Caco-2 (cell line): ENCODE data around the gene MEGF8. TPM values are rescaled to one million over a fixed set of nuclear protein-coding genes. Genes with fewer than 3 reads are reported as not detected.

ENCODE experiments used
- BruUV-seq: library from RNA; stranded (reverse); fragments of 400-500 nt; replicated peaks from 2 replicates; lab custom pipeline; 2021; lab: Mats Ljungman, UMichigan
- CTCF ChIA-PET: fragments of 300-600 bp; sonication (Branson Sonifier 250); formaldehyde crosslinking; loops from one replicate; lab custom pipeline; 2022; ENCODE audit warnings: antibody characterized with exemption; lab: Charles Lee
- POLR2A ChIA-PET: fragments of 300-600 bp; sonication (Branson Sonifier 250); formaldehyde crosslinking; loops from one replicate; lab custom pipeline; 2022; ENCODE audit warnings: antibody characterized with exemption; lab: Charles Lee
- DNase-seq, 2 experiments: peaks; one replicate each; pipeline versions ENCODE4 v3.0.0 to v3.0.0-alpha.2; 2020 to 2022
- H3K27me3 ChIP-seq: replicated peaks from 2 replicates; pipeline ENCODE4 v1.6.0; 2011; ENCODE audit warnings: low read length; ENCODE audit not compliant: control insufficient read depth, insufficient read depth
- H3K36me3 ChIP-seq: 2 replicates; pipeline ENCODE4 v1.5.1; 2011; ENCODE audit warnings: low read length; ENCODE audit not compliant: control insufficient read depth, insufficient read depth
- H3K4me1 ChIP-seq: fragments of 250-450 bp; sonication (Bioruptor Pico); 2 replicates; pipeline ENCODE4 v1.5.1; 2020; ENCODE audit warnings: mild to moderate bottlenecking
- H3K4me3 ChIP-seq: 2 replicates; pipeline ENCODE4 v1.5.1; 2011; ENCODE audit warnings: low read depth, mild to moderate bottlenecking, control low read depth, low read length
- H3K9me3 ChIP-seq: fragments of 250-450 bp; sonication (Bioruptor Pico); 2 replicates; pipeline ENCODE4 v1.5.1; 2020; ENCODE audit warnings: mild to moderate bottlenecking, moderate library complexity
- H3K27ac Mint-ChIP-seq: one replicate; pipeline ENCODE4 v1.8.0; 2022; ENCODE audit warnings: mixed read lengths; ENCODE audit not compliant: unreplicated experiment
- H3K27me3 Mint-ChIP-seq: one replicate; pipeline ENCODE4 v1.8.0; 2022; ENCODE audit warnings: mixed read lengths; ENCODE audit not compliant: insufficient read depth, unreplicated experiment
- H3K36me3 Mint-ChIP-seq: one replicate; pipeline ENCODE4 v1.8.0; 2022; ENCODE audit warnings: mild to moderate bottlenecking, mixed read lengths; ENCODE audit not compliant: insufficient read depth, unreplicated experiment
- H3K4me1 Mint-ChIP-seq: one replicate; pipeline ENCODE4 v1.8.0; 2022; ENCODE audit warnings: low read depth, mixed read lengths; ENCODE audit not compliant: unreplicated experiment
- H3K4me3 Mint-ChIP-seq: one replicate; pipeline ENCODE4 v1.8.0; 2022; ENCODE audit warnings: mild to moderate bottlenecking, moderate library complexity, mixed read lengths; ENCODE audit not compliant: unreplicated experiment
- H3K9me3 Mint-ChIP-seq: one replicate; pipeline ENCODE4 v1.8.0; 2022; ENCODE audit warnings: mixed read lengths; ENCODE audit not compliant: unreplicated experiment
- CTCF ChIP-seq, 2 experiments: fragments of 200-600 bp in 1 of 2; IDR thresholded peaks; 1 replicate in 1 of 2; 2 replicates in 1 of 2; pipeline versions ENCODE4 v1.5.1 to v1.8.0; 2011 to 2022; ENCODE audit warnings: antibody characterized with exemption in 1 of 2, control low read depth in 1 of 2, inconsistent platforms in 1 of 2, low read depth in 1 of 2, low read length in 1 of 2, mild to moderate bottlenecking in 1 of 2, moderate library complexity in 1 of 2; ENCODE audit not compliant: insufficient read depth in 1 of 2, severe bottlenecking in 1 of 2, unreplicated experiment in 1 of 2
- intact Hi-C: fragments of 100-400 bp; cut with micrococcal nuclease; formaldehyde crosslinking; loops from one replicate; pipeline ENCODE4 v1.10.0; 2022; ENCODE audit not compliant: unreplicated experiment
- total RNA-seq: library from RNA; stranded (reverse); gene quantifications from 2 replicates; pipeline ENCODE4 v1.2.3, GENCODE V29; 2022

MEGF8 gene
- total RNA-seq, 1 experiment from 2014 or later = 17.9 TPM

- H3K27me3 Mint-ChIP-seq = no peaks in the 10 kb centered on the region
- no peaks in the 10 kb centered on the region for H3K4me1 ChIP-seq
- no TSS peak for BruUV-seq
- H3K9me3 Mint-ChIP-seq = no peaks in the 10 kb centered on the region
- no peaks in the 10 kb centered on the region for H3K9me3 ChIP-seq
- H3K27ac Mint-ChIP-seq = no peak overlapping the region
- ChIA-PET POLR2A (interaction anchor here (0.5 to 0.6 kb wide), 2 partner anchors 25 to 502 kb away, joined by 4 to 5 read pairs; no protein-coding TSS in a partner anchor), CTCF (no interaction called here)
- no peak for DNase-seq
- H3K36me3 ChIP-seq = no peaks in the 10 kb centered on the region; the same call in 1 of the 2 replicates
- intact Hi-C loops = no loop called here
- H3K4me3 Mint-ChIP-seq = no peak overlapping the region
- no peaks in the 10 kb centered on the region for H3K27me3 ChIP-seq
- no peaks in the 10 kb centered on the region for H3K4me1 Mint-ChIP-seq
- H3K36me3 Mint-ChIP-seq = no peaks in the 10 kb centered on the region
- no peak for TF ChIP-seq CTCF (IDR thresholded peaks at IDR 0.05; ENCODE audit: insufficient read depth in 1 of 2, low read depth in 1 of 2, low read length in 1 of 2, severe bottlenecking in 1 of 2, unreplicated experiment in 1 of 2)
- no peak overlapping the region for H3K4me3 ChIP-seq
These were observed 45.3 kb downstream of the MEGF8 start for GRCh38 chr19:42370626-42371175.

GRCh38 chr19:42374826-42375376, 49.5 kb downstream of the MEGF8 start:
- H3K9me3 Mint-ChIP-seq = peaks cover 10% of the 10 kb centered on the region

More at GRCh38 chr19:42374826-42375376, 49.5 kb downstream of the MEGF8 start:
- no peaks in the 10 kb centered on the region for H3K27me3 ChIP-seq
- ChIA-PET CTCF (no interaction called here), POLR2A (no interaction called here)
- Mint-ChIP-seq H3K4me3 (no peak overlapping the region), H3K36me3 (peaks cover 12% of the 10 kb centered on the region), H3K27ac (no peak overlapping the region), H3K27me3 (peaks cover 3% of the 10 kb centered on the region), H3K4me1 (no peaks in the 10 kb centered on the region)
- no peaks in the 10 kb centered on the region for H3K4me1 ChIP-seq
- DNase-seq = no peak
- no peaks in the 10 kb centered on the region for H3K9me3 ChIP-seq
- TF ChIP-seq CTCF (IDR thresholded peaks at IDR 0.05; ENCODE audit: insufficient read depth in 1 of 2, low read depth in 1 of 2, low read length in 1 of 2, severe bottlenecking in 1 of 2, unreplicated experiment in 1 of 2) = no peak
- no peak overlapping the region for H3K4me3 ChIP-seq
- H3K36me3 ChIP-seq = no peaks in the 10 kb centered on the region; the same call in 1 of the 2 replicates
- intact Hi-C loops = no loop called here
- no TSS peak for BruUV-seq
